ENCODE measurements around the gene SLC25A34. TPM values are rescaled to one million over a fixed set of nuclear protein-coding genes. Genes with fewer than 3 reads are reported as not detected.

The SLC25A34 gene
- polyA plus RNA-seq, 1 of the 3 experiments (the other 2 are of a cell fraction) = 1.4 TPM

DNA sequence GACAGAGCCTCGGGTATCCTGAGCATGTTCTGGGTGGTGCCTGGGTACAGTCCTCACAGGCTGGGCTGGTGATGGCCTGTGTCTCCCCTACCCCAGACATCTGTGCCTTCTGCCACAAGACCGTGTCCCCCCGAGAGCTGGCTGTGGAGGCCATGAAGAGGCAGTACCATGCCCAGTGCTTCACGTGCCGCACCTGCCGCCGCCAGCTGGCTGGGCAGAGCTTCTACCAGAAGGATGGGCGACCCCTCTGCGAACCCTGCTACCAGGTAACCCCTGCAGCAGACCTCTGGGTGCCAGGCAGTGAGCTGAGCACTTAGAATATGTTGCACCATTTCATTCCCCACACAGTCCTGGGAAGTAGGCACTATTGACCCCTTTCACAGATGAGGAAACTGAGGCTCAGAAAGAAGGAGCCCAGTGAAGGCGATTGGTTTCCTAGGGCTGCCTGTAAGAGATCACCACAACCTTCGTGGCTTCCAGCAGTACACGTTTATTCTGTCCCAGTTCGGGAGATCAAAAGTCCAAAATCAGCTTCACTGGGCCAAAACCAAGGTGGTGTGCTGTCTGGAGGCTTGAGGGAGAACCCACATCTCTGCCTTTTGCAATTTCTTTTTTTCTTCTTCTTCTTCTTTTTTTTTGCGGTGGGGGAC, 34.4 kb downstream of the SLC25A34 start:
- TF ChIP-seq NFIC (IDR thresholded peaks at IDR 0.05; ENCODE audit: borderline replicate concordance) = no peak
- TF ChIP-seq SIN3A (IDR thresholded peaks at IDR 0.05; ENCODE audit: borderline replicate concordance, low read depth, low read length) = no peak
- no peak for TF ChIP-seq TEAD4 (IDR thresholded peaks at IDR 0.05; ENCODE audit: borderline replicate concordance, insufficient read depth)
- H3F3A ChIP-seq (replicated peaks; ENCODE audit: insufficient read depth) = peaks cover 7% of the 10 kb centered on the region
- no peak overlapping the region for H3K4me3 ChIP-seq (ENCODE audit: low read depth in 2 of 2, low read length in 1 of 2)
- no peaks in the 10 kb centered on the region for H3K27me3 ChIP-seq (ENCODE audit: insufficient read depth)
- ChIA-PET CTCF (interaction anchor here (4.8 kb wide), 1 partner anchor 22 kb away, joined by 21 read pairs; no protein-coding TSS in a partner anchor), POLR2A (interaction anchor here (0.6 kb wide), 1 partner anchor 79 kb away, joined by 3 read pairs; no protein-coding TSS in a partner anchor)
- H3K27ac ChIP-seq (ENCODE audit: low read depth in 2 of 2, low read length in 1 of 2) = no peak overlapping the region
- peaks cover 48 to 56% of the 10 kb centered on the region in 2 experiments for H3K36me3 ChIP-seq (replicated peaks in 1 of 2; ENCODE audit: control insufficient read depth in 1 of 2, insufficient read depth in 2 of 2, low read length in 1 of 2)
- H3K79me2 ChIP-seq (ENCODE audit: insufficient read depth) = peaks cover 14% of the 10 kb centered on the region; the same call in 1 of the 2 replicates
- no peak overlapping the region for H2AFZ ChIP-seq (ENCODE audit: low read depth)
- H3K4me1 ChIP-seq (ENCODE audit: control insufficient read depth in 1 of 2, insufficient read depth in 2 of 2, low read depth in 1 of 2, low read length in 1 of 2) = no peaks in the 10 kb centered on the region
- H3K9ac ChIP-seq = no peak overlapping the region
- DNase-seq = no peak
- no peaks in the 10 kb centered on the region for H3K9me2 ChIP-seq
- H3K4me2 ChIP-seq = no peak overlapping the region
- H4K20me1 ChIP-seq (ENCODE audit: insufficient read depth) = no peaks in the 10 kb centered on the region
- 96% methylated on average over 7 of the region's 14 CpGs for WGBS (ENCODE audit: low lambda C conversion rate)
- H3K9me3 ChIP-seq = no peaks in the 10 kb centered on the region

DNA sequence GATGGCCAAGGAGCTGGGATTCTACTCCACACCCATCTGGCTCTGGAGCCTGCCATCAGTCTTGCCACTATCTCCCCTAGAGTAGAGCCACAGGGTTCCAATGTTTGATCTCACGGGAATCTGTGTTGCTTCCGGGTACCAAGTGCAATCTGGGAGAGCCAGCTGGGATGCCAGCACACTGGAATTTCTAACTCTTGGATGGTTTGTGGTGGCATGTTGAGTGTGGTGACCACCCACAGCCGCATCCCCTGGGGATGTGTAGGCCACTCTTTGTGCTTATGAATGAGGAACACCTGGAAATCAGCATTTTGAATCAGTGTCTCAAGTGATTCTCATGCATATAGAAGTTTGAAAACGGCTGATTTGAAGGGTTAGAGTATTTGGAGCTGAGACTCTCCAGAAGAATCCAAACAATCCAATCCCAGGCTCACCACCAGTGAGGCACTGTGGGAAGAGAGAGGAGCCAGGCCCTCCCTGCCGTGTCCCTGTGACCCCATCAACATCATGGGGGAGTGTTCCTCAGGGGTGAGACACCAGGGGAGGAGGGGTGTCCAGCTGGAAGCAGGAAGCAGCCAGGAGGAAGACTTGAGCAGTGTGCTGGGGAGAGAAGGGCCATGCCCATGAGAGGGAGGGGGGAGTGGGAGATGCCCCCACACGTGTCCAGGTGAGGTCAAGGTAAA, 35.9 kb downstream of the SLC25A34 start:
- Histone ChIP-seq H3K27me3 (ENCODE audit: insufficient read depth) (no peaks in the 10 kb centered on the region), H4K20me1 (ENCODE audit: insufficient read depth) (no peaks in the 10 kb centered on the region), H3F3A (replicated peaks; ENCODE audit: insufficient read depth) (peaks cover 7% of the 10 kb centered on the region), H3K9me3 (no peaks in the 10 kb centered on the region), H3K9ac (no peak overlapping the region), H3K9me2 (no peaks in the 10 kb centered on the region), H3K4me2 (no peak overlapping the region), H3K27ac (ENCODE audit: low read depth in 2 of 2, low read length in 1 of 2) (no peak overlapping the region), H3K79me2 (ENCODE audit: insufficient read depth) (peaks cover 6% of the 10 kb centered on the region; the same call in 1 of the 2 replicates), H3K4me3 (ENCODE audit: low read depth in 2 of 2, low read length in 1 of 2) (no peak overlapping the region), H2AFZ (ENCODE audit: low read depth) (no peak overlapping the region), H3K4me1 (ENCODE audit: control insufficient read depth in 1 of 2, insufficient read depth in 2 of 2, low read depth in 1 of 2, low read length in 1 of 2) (no peaks in the 10 kb centered on the region), H3K36me3 (replicated peaks in 1 of 2; ENCODE audit: control insufficient read depth in 1 of 2, insufficient read depth in 2 of 2, low read length in 1 of 2) (peaks cover 49 to 55% of the 10 kb centered on the region in 2 experiments)
- 77% methylated on average over 6 of the region's 6 CpGs for WGBS (ENCODE audit: low lambda C conversion rate)
- ChIA-PET POLR2A (interaction anchor here (1.4 kb wide), 1 partner anchor 9 kb away, joined by 3 read pairs; no protein-coding TSS in a partner anchor), CTCF (interaction anchor here (4.8 kb wide), 1 partner anchor 20 kb away, joined by 21 read pairs; no protein-coding TSS in a partner anchor)
- no peak for DNase-seq
- TF ChIP-seq RFX5 (IDR thresholded peaks at IDR 0.05; ENCODE audit: low read length) (no peak), RCOR1 (IDR thresholded peaks at IDR 0.05; ENCODE audit: low read length) (no peak), TAF1 (IDR thresholded peaks at IDR 0.05; ENCODE audit: borderline replicate concordance, low read depth, low read length) (no peak), SIN3A (IDR thresholded peaks at IDR 0.05; ENCODE audit: borderline replicate concordance, low read depth, low read length) (no peak), ELF1 (IDR thresholded peaks at IDR 0.05) (no peak), TCF12 (IDR thresholded peaks at IDR 0.05) (no peak), YY1 (IDR thresholded peaks at IDR 0.05; ENCODE audit: low read depth) (no peak), GATA2 (CRISPR knock-in tag; IDR thresholded peaks at IDR 0.05) (no peak), NFIC (IDR thresholded peaks at IDR 0.05; ENCODE audit: borderline replicate concordance) (no peak), TEAD4 (IDR thresholded peaks at IDR 0.05; ENCODE audit: borderline replicate concordance, insufficient read depth) (no peak), SMC3 (IDR thresholded peaks at IDR 0.05; ENCODE audit: low read depth, low read length) (no peak)
- TF ChIP-seq, protein P1, sequence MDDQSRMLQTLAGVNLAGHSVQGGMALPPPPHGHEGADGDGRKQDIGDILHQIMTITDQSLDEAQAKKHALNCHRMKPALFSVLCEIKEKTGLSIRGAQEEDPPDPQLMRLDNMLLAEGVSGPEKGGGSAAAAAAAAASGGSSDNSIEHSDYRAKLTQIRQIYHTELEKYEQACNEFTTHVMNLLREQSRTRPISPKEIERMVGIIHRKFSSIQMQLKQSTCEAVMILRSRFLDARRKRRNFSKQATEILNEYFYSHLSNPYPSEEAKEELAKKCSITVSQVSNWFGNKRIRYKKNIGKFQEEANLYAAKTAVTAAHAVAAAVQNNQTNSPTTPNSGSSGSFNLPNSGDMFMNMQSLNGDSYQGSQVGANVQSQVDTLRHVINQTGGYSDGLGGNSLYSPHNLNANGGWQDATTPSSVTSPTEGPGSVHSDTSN (IDR thresholded peaks at IDR 0.05) = no peak
- TF ChIP-seq, protein P2, sequence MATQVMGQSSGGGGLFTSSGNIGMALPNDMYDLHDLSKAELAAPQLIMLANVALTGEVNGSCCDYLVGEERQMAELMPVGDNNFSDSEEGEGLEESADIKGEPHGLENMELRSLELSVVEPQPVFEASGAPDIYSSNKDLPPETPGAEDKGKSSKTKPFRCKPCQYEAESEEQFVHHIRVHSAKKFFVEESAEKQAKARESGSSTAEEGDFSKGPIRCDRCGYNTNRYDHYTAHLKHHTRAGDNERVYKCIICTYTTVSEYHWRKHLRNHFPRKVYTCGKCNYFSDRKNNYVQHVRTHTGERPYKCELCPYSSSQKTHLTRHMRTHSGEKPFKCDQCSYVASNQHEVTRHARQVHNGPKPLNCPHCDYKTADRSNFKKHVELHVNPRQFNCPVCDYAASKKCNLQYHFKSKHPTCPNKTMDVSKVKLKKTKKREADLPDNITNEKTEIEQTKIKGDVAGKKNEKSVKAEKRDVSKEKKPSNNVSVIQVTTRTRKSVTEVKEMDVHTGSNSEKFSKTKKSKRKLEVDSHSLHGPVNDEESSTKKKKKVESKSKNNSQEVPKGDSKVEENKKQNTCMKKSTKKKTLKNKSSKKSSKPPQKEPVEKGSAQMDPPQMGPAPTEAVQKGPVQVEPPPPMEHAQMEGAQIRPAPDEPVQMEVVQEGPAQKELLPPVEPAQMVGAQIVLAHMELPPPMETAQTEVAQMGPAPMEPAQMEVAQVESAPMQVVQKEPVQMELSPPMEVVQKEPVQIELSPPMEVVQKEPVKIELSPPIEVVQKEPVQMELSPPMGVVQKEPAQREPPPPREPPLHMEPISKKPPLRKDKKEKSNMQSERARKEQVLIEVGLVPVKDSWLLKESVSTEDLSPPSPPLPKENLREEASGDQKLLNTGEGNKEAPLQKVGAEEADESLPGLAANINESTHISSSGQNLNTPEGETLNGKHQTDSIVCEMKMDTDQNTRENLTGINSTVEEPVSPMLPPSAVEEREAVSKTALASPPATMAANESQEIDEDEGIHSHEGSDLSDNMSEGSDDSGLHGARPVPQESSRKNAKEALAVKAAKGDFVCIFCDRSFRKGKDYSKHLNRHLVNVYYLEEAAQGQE (IDR thresholded peaks at IDR 0.05; ENCODE audit: low read depth, low read length) = no peak
- TF ChIP-seq, protein P3, sequence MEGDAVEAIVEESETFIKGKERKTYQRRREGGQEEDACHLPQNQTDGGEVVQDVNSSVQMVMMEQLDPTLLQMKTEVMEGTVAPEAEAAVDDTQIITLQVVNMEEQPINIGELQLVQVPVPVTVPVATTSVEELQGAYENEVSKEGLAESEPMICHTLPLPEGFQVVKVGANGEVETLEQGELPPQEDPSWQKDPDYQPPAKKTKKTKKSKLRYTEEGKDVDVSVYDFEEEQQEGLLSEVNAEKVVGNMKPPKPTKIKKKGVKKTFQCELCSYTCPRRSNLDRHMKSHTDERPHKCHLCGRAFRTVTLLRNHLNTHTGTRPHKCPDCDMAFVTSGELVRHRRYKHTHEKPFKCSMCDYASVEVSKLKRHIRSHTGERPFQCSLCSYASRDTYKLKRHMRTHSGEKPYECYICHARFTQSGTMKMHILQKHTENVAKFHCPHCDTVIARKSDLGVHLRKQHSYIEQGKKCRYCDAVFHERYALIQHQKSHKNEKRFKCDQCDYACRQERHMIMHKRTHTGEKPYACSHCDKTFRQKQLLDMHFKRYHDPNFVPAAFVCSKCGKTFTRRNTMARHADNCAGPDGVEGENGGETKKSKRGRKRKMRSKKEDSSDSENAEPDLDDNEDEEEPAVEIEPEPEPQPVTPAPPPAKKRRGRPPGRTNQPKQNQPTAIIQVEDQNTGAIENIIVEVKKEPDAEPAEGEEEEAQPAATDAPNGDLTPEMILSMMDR (IDR thresholded peaks at IDR 0.05) = no peak
- TF ChIP-seq, protein P4, sequence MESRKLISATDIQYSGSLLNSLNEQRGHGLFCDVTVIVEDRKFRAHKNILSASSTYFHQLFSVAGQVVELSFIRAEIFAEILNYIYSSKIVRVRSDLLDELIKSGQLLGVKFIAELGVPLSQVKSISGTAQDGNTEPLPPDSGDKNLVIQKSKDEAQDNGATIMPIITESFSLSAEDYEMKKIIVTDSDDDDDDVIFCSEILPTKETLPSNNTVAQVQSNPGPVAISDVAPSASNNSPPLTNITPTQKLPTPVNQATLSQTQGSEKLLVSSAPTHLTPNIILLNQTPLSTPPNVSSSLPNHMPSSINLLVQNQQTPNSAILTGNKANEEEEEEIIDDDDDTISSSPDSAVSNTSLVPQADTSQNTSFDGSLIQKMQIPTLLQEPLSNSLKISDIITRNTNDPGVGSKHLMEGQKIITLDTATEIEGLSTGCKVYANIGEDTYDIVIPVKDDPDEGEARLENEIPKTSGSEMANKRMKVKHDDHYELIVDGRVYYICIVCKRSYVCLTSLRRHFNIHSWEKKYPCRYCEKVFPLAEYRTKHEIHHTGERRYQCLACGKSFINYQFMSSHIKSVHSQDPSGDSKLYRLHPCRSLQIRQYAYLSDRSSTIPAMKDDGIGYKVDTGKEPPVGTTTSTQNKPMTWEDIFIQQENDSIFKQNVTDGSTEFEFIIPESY (IDR thresholded peaks at IDR 0.05; ENCODE audit: borderline replicate concordance, low read depth) = no peak

All from SK-N-SH (cell line).